Neutrophil (primary cell): ENCODE data around the gene BOD1L1.

Experiments used
- H3K27ac ChIP-seq: fragments of 200-600 bp; sonication (generic); 2 replicates; pipeline ENCODE4 v1.5.1; 2016; ENCODE audit warnings: mild to moderate bottlenecking, moderate library complexity
- H3K27me3 ChIP-seq: fragments of 200-600 bp; sonication (generic); 2 replicates; pipeline ENCODE4 v1.6.0; 2016; ENCODE audit warnings: mild to moderate bottlenecking
- H3K36me3 ChIP-seq: fragments of 200-600 bp; sonication (generic); 2 replicates; pipeline ENCODE4 v1.5.1; 2017
- H3K4me1 ChIP-seq, 2 experiments: fragments of 200-600 bp in 1 of 2; sonication (generic) in 1 of 2; 1 replicate in 1 of 2; 2 replicates in 1 of 2; pipeline versions ENCODE4 v1.5.1 to v1.6.1; 2013 to 2016; ENCODE audit warnings: low read depth in 1 of 2, low read length in 1 of 2, mild to moderate bottlenecking in 1 of 2, moderate library complexity in 1 of 2; ENCODE audit not compliant: control insufficient read depth in 1 of 2, insufficient read depth in 1 of 2
- H3K4me3 ChIP-seq, 2 experiments: fragments of 200-600 bp in 1 of 2; sonication (generic) in 1 of 2; 1 replicate in 1 of 2; 2 replicates in 1 of 2; pipeline ENCODE4 v1.5.1; 2013 to 2016; ENCODE audit warnings: low read depth in 1 of 2, low read length in 1 of 2, mild to moderate bottlenecking in 1 of 2, moderate library complexity in 1 of 2
- H3K9me3 ChIP-seq: fragments of 200-600 bp; sonication (generic); 2 replicates; pipeline ENCODE4 v1.5.1; 2016
- TF ChIP-seq, protein P1 (sequence below): fragments of 200-600 bp; sonication (generic); IDR thresholded peaks from 2 replicates; pipeline ENCODE4 v1.5.1; 2016; ENCODE audit warnings: antibody characterized with exemption

The BOD1L1 gene

DNA sequence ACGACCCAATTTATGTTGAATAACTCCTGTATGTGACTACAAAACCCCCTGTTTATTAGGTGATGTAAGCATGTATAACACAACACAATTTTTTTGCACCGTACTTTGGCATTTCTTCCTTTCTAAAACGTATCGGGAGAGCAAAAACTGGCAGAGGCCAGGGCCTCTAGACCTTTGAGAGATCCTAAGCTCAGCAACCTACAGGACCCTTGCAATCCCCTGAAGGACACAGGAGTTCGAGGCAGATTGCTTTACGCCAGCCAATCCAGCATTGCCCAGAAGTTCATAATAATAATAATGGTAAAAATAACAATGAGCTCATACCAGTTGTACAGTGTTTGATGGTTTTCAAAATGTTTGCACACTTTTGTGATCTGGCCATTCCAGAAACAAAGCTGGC is 90.9 kb downstream of the BOD1L1 start:
- Histone ChIP-seq H3K4me3 (no peak overlapping the region), H3K27ac (no peak overlapping the region), H3K9me3 (no peaks in the 10 kb centered on the region), H3K4me1 (peaks cover under 1 to 10% of the 10 kb centered on the region in 2 experiments), H3K27me3 (peaks cover 100% of the 10 kb centered on the region), H3K36me3 (no peaks in the 10 kb centered on the region)
- TF ChIP-seq, protein P1, sequence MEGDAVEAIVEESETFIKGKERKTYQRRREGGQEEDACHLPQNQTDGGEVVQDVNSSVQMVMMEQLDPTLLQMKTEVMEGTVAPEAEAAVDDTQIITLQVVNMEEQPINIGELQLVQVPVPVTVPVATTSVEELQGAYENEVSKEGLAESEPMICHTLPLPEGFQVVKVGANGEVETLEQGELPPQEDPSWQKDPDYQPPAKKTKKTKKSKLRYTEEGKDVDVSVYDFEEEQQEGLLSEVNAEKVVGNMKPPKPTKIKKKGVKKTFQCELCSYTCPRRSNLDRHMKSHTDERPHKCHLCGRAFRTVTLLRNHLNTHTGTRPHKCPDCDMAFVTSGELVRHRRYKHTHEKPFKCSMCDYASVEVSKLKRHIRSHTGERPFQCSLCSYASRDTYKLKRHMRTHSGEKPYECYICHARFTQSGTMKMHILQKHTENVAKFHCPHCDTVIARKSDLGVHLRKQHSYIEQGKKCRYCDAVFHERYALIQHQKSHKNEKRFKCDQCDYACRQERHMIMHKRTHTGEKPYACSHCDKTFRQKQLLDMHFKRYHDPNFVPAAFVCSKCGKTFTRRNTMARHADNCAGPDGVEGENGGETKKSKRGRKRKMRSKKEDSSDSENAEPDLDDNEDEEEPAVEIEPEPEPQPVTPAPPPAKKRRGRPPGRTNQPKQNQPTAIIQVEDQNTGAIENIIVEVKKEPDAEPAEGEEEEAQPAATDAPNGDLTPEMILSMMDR, result no peak

DNA sequence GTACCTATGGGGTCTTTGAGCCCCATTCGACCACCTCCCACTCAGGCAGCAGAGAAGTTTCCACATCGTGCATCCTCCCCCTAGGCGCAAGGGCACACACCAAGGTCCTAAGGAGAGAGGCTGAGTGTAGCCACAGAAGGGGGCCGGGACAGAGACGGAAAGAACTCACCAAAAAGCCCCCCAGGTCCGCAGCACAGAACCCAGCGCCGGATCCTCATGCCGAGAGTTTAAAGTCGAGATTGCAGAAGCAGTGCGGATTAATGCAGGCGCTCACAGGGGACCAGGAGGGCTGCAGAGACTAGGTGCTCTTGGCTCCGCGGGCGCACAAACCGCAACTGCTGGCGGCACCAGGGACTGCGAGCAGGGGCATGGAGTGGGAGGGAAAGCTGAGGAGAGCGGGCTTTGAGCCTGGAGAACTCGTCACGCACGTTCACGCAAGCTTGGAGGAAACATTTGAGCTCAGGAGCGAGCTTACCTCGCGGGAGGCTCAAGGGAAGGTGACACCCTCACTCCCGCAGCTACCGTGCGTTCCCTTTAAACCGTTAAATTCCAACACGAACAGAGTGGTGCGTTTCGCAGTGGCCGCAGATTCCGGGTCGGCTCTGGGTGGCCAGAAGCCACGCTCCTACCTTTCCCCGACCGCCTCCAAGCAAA is 91.7 kb downstream of the BOD1L1 start:
- TF ChIP-seq, protein P1, result no peak
- Histone ChIP-seq H3K27ac (no peak overlapping the region), H3K4me3 (no peak overlapping the region), H3K9me3 (no peaks in the 10 kb centered on the region), H3K36me3 (no peaks in the 10 kb centered on the region), H3K27me3 (peaks cover 100% of the 10 kb centered on the region), H3K4me1 (peaks cover 8 to 18% of the 10 kb centered on the region in 2 experiments)

DNA sequence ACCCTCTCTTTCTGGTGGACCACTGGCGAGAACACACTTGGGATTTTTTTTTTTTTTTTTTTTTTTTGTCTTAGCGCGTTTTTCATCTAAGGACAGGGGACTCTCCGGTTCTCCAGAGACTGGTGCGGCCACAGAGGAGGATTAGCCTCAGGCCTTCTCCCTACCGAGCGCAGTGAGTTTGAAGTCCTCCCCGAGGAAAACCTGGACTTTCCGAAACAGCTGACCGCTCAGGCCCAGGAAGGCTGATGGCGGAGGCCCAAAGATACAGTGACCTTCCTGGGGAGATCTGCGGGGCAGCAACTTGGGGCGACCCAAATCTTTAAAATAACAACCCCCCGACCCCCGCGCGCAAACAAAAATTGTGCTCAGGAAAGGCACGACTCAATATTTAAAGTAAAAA is 92.4 kb downstream of the BOD1L1 start:
- H3K27me3 ChIP-seq, result peaks cover 100% of the 10 kb centered on the region
- TF ChIP-seq, protein P1, result no peak
- peaks cover 16 to 17% of the 10 kb centered on the region in 2 experiments for H3K4me1 ChIP-seq
- H3K36me3 ChIP-seq, result no peaks in the 10 kb centered on the region
- no peaks in the 10 kb centered on the region for H3K9me3 ChIP-seq
- no peak overlapping the region for H3K4me3 ChIP-seq
- no peak overlapping the region for H3K27ac ChIP-seq

GRCh38 chr4:13534344-13535063 is 93.0 kb downstream of the BOD1L1 start:
- H3K9me3 ChIP-seq, result no peaks in the 10 kb centered on the region
- H3K27me3 ChIP-seq, result peaks cover 100% of the 10 kb centered on the region

DNA sequence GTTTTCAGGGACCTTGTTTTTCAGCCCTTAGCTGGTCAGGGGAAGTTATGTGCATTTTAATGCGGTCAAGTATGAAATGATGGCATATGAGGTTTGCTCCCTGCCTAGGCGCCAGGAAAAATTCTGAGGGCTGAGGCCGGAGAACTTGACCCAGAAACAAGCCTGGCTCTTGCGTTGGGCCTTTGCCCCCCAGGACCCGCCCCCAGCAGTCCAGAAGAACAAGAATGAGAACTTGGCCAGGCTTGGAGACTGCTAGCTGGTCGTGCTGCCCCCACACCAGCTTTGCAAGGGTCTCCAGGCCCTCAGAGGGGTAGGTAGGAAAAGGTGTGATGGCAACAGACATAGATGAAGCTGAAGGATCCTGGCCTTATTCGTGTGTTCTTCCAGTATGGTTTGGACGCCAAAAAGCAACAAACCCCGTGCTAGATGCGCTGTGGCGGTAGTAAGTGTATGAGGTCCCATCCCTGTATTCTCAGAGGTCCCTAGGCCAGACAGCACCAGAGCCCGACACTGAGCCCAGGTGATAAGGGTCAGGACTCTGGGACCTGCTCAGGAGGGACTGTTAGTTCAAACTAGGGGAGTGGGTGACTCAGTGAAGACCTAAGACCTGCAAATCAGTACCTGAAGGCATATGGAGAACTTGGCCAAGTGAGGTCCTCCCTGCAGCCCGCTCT is 93.7 kb downstream of the BOD1L1 start:
- no peak overlapping the region for H3K4me3 ChIP-seq
- peaks cover 100% of the 10 kb centered on the region for H3K27me3 ChIP-seq
- peaks cover 23 to 25% of the 10 kb centered on the region in 2 experiments for H3K4me1 ChIP-seq
- no peaks in the 10 kb centered on the region for H3K9me3 ChIP-seq
- no peaks in the 10 kb centered on the region for H3K36me3 ChIP-seq
- TF ChIP-seq, protein P1, result no peak
- H3K27ac ChIP-seq, result no peak overlapping the region

More at GRCh38 chr4:13534344-13535063, 93.0 kb downstream of the BOD1L1 start:
- Histone ChIP-seq H3K27ac (no peak overlapping the region), H3K4me3 (no peak overlapping the region), H3K4me1 (peaks cover 16 to 18% of the 10 kb centered on the region in 2 experiments), H3K36me3 (no peaks in the 10 kb centered on the region)
- TF ChIP-seq, protein P1, result no peak
